AG09319 (cell line): ENCODE results near the gene NFE2.
"Not testable (repeated sequence)": the region's sequence is repeated elsewhere in the genome, so short reads cannot be mapped to it uniquely, and the experiment has no call there.

Experiments used
- DNase-seq: peaks from one replicate; pipeline ENCODE4 v3.0.0-alpha.2; 2010; ENCODE audit warnings: low read depth; ENCODE audit errors: extremely low read depth
- CTCF ChIP-seq: IDR thresholded peaks from 2 replicates; pipeline ENCODE4 v1.5.1; 2011; ENCODE audit warnings: low read depth, mild to moderate bottlenecking, inconsistent platforms, low read length, moderate library complexity

Gene NFE2

GRCh38 chr12:54328595-54329337 is 28.0 kb upstream of the NFE2 start:
- DNase-seq: no peak
- no peak for TF ChIP-seq CTCF

GRCh38 chr12:54325442-54326109 is 24.8 kb upstream of the NFE2 start:
- DNase-seq: not testable (repeated sequence)

- peak; percentile 80 for TF ChIP-seq CTCF
- DNase-seq: peak; percentile 99
These were observed 24.0 kb upstream of the NFE2 start, which contains the start of gene COPZ1 for GRCh38 chr12:54324617-54325441. Gene COPZ1, plus strand, starts transcription at chr12:54325131. Its CDS starts 33 bp downstream, at chr12:54325164.

GRCh38 chr12:54321363-54321762 is 20.5 kb upstream of the NFE2 start:
- no peak for DNase-seq
- no peak for TF ChIP-seq CTCF

GRCh38 chr12:54312309-54312708 is 11.5 kb upstream of the NFE2 start:
- not testable (repeated sequence) for DNase-seq

GRCh38 chr12:54311051-54311450 is 10.2 kb upstream of the NFE2 start:
- DNase-seq: no peak
- no peak for TF ChIP-seq CTCF

- TF ChIP-seq CTCF: no peak
- DNase-seq: peak; percentile 42
These were observed 6.3 kb upstream of the NFE2 start for GRCh38 chr12:54306925-54307741.
